Skeletal muscle tissue (tissue), 4 donors: ENCODE data around the gene METTL5. TPM values are rescaled to one million over a fixed set of nuclear protein-coding genes. Genes with fewer than 3 reads are reported as not detected.
"Not testable (repeated sequence)": the region's sequence is repeated elsewhere in the genome, so short reads cannot be mapped to it uniquely, and the experiment has no call there.

Experiments used
- H3K27ac ChIP-seq: one replicate; pipeline ENCODE4 v1.7.0; 2013; ENCODE audit warnings: mild to moderate bottlenecking, low read depth, low read length, inconsistent platforms
- H3K27me3 ChIP-seq, 3 donors: one replicate each; pipeline ENCODE4 v1.7.0; 2013; ENCODE audit warnings: low read length in 3 of 3; ENCODE audit not compliant: control insufficient read depth in 3 of 3, insufficient read depth in 3 of 3
- H3K36me3 ChIP-seq, 3 donors: one replicate each; pipeline ENCODE4 v1.7.0; 2013; ENCODE audit warnings: low read length in 3 of 3; ENCODE audit not compliant: control insufficient read depth in 3 of 3, insufficient read depth in 3 of 3
- H3K4me1 ChIP-seq, 3 donors: one replicate each; pipeline ENCODE4 v1.7.0; 2013; ENCODE audit warnings: low read length in 3 of 3, mild to moderate bottlenecking in 3 of 3; ENCODE audit not compliant: control insufficient read depth in 3 of 3, insufficient read depth in 3 of 3
- H3K4me3 ChIP-seq, 3 donors: one replicate each; pipeline ENCODE4 v1.7.0; 2013; ENCODE audit warnings: low read length in 3 of 3
- H3K9ac ChIP-seq, 3 donors: one replicate each; pipeline ENCODE4 v1.7.0; 2013; ENCODE audit warnings: low read length in 3 of 3, mild to moderate bottlenecking in 3 of 3, moderate library complexity in 2 of 3, low read depth in 1 of 3
- H3K9me3 ChIP-seq, 3 donors: one replicate each; pipeline ENCODE4 v1.7.0; 2013; ENCODE audit warnings: low read length in 3 of 3; ENCODE audit not compliant: control insufficient read depth in 3 of 3
- total RNA-seq: library from RNA; depleted of rRNA; stranded (reverse); fragments of >200 nt; gene quantifications from one replicate; pipeline ENCODE4 v1.2.3, GENCODE V29; 2014
- donor health status: Osteomylitis.

The METTL5 gene
- total RNA-seq, 1 donor from 2014 or later, result 29.7 TPM

- Histone ChIP-seq H3K4me3 (peak overlapping the region; percentile 4 to 25 (median 14)), H3K9me3 (no peaks in the 10 kb centered on the region), H3K4me1 (peaks cover 24 to 44% (median 31%) of the 10 kb centered on the region in 3 donors), H3K27me3 (no peaks in the 10 kb centered on the region), H3K27ac (peak overlapping the region; percentile 72), H3K9ac (peak overlapping the region; percentile 20 to 46 (median 21)), H3K36me3 (peaks cover 0 to 6% (median 3%) of the 10 kb centered on the region in 3 donors)
Measured at GRCh38 chr2:169838743-169839489, 14.2 kb upstream of the METTL5 start.

GRCh38 chr2:169834401-169834800 is 9.7 kb upstream of the METTL5 start:
- Histone ChIP-seq H3K9me3 (no peaks in the 10 kb centered on the region), H3K27ac (no peak overlapping the region), H3K4me3 (no peak overlapping the region), H3K27me3 (no peaks in the 10 kb centered on the region), H3K4me1 (peaks cover 28 to 48% (median 32%) of the 10 kb centered on the region in 3 donors), H3K36me3 (peaks cover 0 to 1% (median 0%) of the 10 kb centered on the region in 3 donors), H3K9ac (no peak overlapping the region)

DNA sequence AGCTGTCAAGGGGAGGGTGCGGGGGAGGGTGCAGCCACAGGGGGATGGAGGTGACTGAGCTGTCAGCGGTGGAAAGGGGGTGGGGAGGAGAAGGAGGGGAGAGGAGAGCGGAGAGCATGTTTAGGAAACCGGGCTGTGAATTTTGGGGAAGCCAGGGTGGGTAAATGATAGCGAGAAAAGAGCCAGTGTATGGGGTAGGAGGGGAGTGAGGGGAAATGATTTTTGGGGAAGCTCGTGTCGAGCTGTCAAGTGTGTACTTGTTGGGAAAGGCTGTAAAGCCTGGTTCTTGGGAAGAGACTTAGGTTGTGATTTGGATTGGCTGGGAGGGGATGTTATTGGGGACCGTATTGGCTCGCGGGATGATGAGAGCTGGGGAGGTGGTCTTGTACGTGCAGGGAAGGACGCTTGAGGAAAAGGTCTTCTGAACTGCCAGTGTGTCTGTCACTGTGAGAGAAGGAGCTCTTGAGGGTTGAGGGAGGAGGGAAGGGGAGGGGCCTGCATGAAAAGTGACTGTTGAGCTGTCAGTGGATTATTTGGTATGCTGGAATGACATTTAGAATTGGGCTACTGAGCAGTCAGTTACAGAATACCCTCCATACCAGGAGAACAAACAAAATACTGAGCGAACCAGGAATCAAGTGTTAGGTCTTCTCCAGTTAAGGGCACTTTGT is 3.6 kb upstream of the METTL5 start:
- Histone ChIP-seq H3K9me3 (no peaks in the 10 kb centered on the region), H3K36me3 (peaks cover 0 to 1% (median 0%) of the 10 kb centered on the region in 3 donors), H3K9ac (peak overlapping the region; percentile 89 to 97 (median 91)), H3K4me1 (peaks cover 29 to 44% (median 39%) of the 10 kb centered on the region in 3 donors), H3K27ac (peak overlapping the region; percentile 92), H3K27me3 (no peaks in the 10 kb centered on the region), H3K4me3 (peak overlapping the region; percentile 89 to 97 (median 92))

DNA sequence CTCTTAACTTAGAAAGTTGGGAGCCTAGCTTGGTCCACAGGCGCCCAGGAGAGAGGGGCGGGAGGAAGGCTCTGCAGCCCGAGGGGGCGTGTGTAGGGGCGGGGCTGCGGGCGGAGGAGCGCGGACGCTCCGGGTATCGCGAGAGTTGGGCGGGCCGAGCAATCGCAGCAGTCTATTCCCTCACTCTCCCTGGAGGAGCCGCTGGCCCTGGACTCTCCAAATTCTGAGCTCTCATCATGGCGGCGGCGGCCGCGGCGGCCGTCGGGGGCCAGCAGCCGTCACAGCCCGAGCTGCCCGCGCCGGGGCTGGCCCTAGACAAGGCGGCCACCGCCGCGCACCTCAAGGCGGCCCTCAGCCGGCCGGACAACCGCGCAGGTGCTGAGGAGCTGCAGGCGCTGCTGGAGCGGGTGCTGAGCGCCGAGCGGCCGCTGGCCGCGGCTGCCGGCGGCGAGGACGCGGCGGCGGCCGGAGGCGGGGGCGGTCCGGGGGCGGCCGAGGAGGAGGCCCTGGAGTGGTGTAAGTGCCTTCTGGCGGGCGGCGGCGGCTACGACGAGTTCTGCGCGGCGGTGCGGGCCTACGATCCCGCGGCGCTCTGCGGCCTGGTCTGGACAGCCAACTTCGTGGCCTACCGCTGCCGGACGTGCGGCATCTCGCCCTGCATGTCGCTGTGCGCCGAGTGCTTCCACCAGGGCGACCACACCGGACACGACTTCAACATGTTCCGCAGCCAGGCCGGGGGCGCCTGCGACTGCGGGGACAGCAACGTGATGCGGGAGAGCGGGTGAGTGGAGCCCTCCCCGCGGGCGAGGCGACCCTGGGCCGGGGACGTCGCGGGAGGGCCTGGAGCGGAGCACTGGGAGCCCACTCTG is 2.8 kb upstream of the METTL5 start, which contains the start of gene UBR3:
TSS of gene UBR3 (plus strand) at position 183 of the 869 bp plus-strand sequence. CDS start at position 237, 54 bp downstream.
- no peaks in the 10 kb centered on the region for H3K9me3 ChIP-seq
- H3K4me1 ChIP-seq, result peaks cover 36 to 52% (median 42%) of the 10 kb centered on the region in 3 donors
- H3K27ac ChIP-seq, result peak within 1 kb of the TSS; percentile 92
- peaks cover 0 to 1% (median 0%) of the 10 kb centered on the region in 3 donors for H3K36me3 ChIP-seq
- peak within 1 kb of the TSS; percentile 89 to 97 (median 92) for H3K4me3 ChIP-seq
- H3K27me3 ChIP-seq, result no peaks in the 10 kb centered on the region
- H3K9ac ChIP-seq, result peak within 1 kb of the TSS; percentile 89 to 97 (median 91)

- H3K36me3 ChIP-seq, result peaks cover 3 to 11% (median 5%) of the 10 kb centered on the region in 3 donors
- H3K4me1 ChIP-seq, result peaks cover 24 to 33% (median 28%) of the 10 kb centered on the region in 3 donors
- no peaks in the 10 kb centered on the region for H3K9me3 ChIP-seq
- peak overlapping the region; percentile 82 to 90 (median 90) for H3K4me3 ChIP-seq
- H3K27me3 ChIP-seq, result no peaks in the 10 kb centered on the region
- peak overlapping the region; percentile 82 to 92 (median 91) for H3K9ac ChIP-seq
- peak overlapping the region; percentile 88 for H3K27ac ChIP-seq
Measured at GRCh38 chr2:169823996-169824372, 721 bp downstream of the METTL5 start.

DNA sequence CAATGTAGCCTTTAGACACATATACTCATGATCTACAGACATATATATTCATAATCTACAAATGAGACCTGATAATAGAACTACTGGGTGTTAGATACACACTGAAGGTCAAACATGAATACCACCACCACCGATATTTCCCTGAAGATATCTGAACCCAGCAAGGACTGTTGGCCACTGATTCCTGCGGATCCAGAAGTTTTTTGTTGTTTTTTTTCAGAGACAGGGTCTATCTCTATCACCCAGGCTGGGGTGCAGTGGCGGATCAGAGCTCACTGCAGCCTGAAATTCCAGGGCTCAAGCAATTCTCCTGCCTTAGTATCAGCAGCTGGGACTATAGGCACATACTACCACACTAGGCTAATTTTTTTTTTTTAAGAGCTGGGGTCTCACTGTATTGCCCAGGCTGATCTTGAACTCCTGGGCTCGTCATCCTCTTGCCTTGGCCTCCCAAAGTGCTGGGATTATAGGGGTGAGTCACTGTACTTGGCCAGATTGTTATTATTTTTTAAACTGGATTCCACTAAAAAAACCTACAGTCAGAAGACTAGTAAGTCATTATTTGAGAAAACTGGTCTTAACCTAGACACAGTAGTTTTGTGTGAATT is 1.8 kb downstream of the METTL5 start:
- H3K36me3 ChIP-seq, result peaks cover 3 to 18% (median 14%) of the 10 kb centered on the region in 3 donors
- H3K27me3 ChIP-seq, result no peaks in the 10 kb centered on the region
- no peaks in the 10 kb centered on the region for H3K9me3 ChIP-seq
- peak overlapping the region; percentile 41 to 60 (median 47) for H3K9ac ChIP-seq
- peak overlapping the region in 2 of 3 donors; percentile 24 to 41 for H3K4me3 ChIP-seq
- peaks cover 21 to 24% (median 22%) of the 10 kb centered on the region in 3 donors for H3K4me1 ChIP-seq
- peak overlapping the region; percentile 88 for H3K27ac ChIP-seq

GRCh38 chr2:169822036-169822435 is 2.7 kb downstream of the METTL5 start:
- Histone ChIP-seq H3K27ac (no peak overlapping the region), H3K9ac (peak overlapping the region in 1 of 3 donors; percentile 47), H3K9me3 (no peaks in the 10 kb centered on the region), H3K4me3 (peak overlapping the region in 1 of 3 donors; percentile 24), H3K27me3 (no peaks in the 10 kb centered on the region), H3K4me1 (peaks cover 21 to 26% (median 22%) of the 10 kb centered on the region in 3 donors), H3K36me3 (peaks cover 3 to 20% (median 15%) of the 10 kb centered on the region in 3 donors)

DNA sequence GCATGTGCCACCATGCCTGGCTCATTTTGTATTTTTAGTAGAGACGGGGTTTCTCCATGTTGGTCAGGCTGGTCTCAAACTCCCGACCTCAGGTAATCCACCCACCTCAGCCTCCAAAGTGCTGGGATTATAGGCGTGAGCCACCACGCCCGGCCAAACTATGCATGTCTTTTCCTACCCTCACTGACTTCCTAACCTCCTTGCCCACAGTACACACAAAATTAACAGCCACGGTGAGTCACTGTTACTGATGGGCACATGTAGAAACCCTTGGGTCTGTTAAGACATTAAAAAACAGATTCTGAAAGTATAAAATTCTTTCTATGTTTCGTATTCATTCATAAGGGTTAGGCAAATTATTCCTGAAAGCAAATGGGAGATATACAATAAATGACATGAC is 4.6 kb downstream of the METTL5 start:
- not testable (repeated sequence) for H3K27ac ChIP-seq, H3K4me3 ChIP-seq, H3K9me3 ChIP-seq, H3K27me3 ChIP-seq, H3K9ac ChIP-seq
- Histone ChIP-seq H3K36me3 (peaks cover 4 to 25% (median 20%) of the 10 kb centered on the region in 3 donors), H3K4me1 (peaks cover 18 to 20% (median 18%) of the 10 kb centered on the region in 3 donors)

DNA sequence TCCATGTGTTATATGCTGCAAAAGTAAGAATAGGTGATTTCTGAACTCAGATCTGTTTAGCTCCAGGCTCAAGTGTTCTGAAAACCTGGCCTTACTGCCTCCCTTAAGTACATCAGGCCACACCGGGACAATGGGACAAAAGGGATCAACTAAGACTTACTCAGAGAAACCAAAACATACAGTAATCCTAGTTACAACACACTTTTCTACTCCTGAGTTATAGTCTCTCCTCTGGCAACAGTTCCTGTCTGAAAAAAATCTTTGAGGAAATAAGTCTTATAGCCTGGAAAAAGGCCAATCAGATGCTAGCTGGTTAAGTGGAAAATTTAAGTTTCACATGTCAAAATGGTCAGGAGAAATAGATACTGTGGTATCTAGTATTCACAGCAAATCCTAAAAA is 5.6 kb downstream of the METTL5 start:
- Histone ChIP-seq H3K27ac (no peak overlapping the region), H3K36me3 (peaks cover 5 to 28% (median 23%) of the 10 kb centered on the region in 3 donors), H3K4me3 (no peak overlapping the region), H3K9me3 (no peaks in the 10 kb centered on the region), H3K9ac (no peak overlapping the region), H3K27me3 (no peaks in the 10 kb centered on the region), H3K4me1 (peaks cover 13 to 17% (median 16%) of the 10 kb centered on the region in 3 donors)
